HG03025 (cell line): ENCODE results near the gene ESPN.

Experiments used
- ATAC-seq: cut with Tn5 transposase; IDR thresholded peaks from one replicate; pipeline ENCODE4 v1.9.1; 2021; ENCODE audit warnings: mild to moderate bottlenecking, moderate library complexity; ENCODE audit not compliant: unreplicated experiment, low FRiP score

Gene ESPN

GRCh38 chr1:6508816-6509189 is 84.2 kb downstream of the ESPN start:
- ATAC-seq: no peak

GRCh38 chr1:6509220-6509918 is 84.8 kb downstream of the ESPN start:
- ATAC-seq: no peak

- ATAC-seq: no peak
These were observed 85.3 kb downstream of the ESPN start for GRCh38 chr1:6509919-6510291.

- no peak for ATAC-seq
These were observed 85.9 kb downstream of the ESPN start for GRCh38 chr1:6510493-6510892.
